SK-N-MC (cell line): ENCODE data around the gene KCTD16.

ENCODE experiments used
- DNase-seq: peaks from one replicate; pipeline ENCODE4 v3.0.0-alpha.2; 2011; ENCODE audit warnings: low read depth, low spot score
- H3K27ac ChIP-seq: fragments of 200-600 bp; sonication (generic); 2 replicates; pipeline ENCODE4 v1.5.1; 2016; ENCODE audit warnings: mixed run types
- H3K36me3 ChIP-seq: fragments of 200-600 bp; sonication (generic); 2 replicates; pipeline ENCODE4 v1.6.1; 2017; ENCODE audit warnings: antibody characterized with exemption, low read length, mixed read lengths; ENCODE audit not compliant: insufficient read depth
- H3K4me3 ChIP-seq: fragments of 200-600 bp; sonication (generic); 2 replicates; pipeline ENCODE4 v1.5.1; 2016
- H3K9ac ChIP-seq: fragments of 200-600 bp; sonication (generic); 2 replicates; pipeline ENCODE4 v1.8.0; 2017; ENCODE audit warnings: mixed run types, mixed read lengths; ENCODE audit not compliant: insufficient read length
- H3K9me3 ChIP-seq: fragments of 200-600 bp; sonication (generic); 2 replicates; pipeline ENCODE4 v1.6.1; 2017; ENCODE audit warnings: low read depth, mild to moderate bottlenecking, antibody characterized with exemption, low read length, moderate library complexity, mixed read lengths
- EZH2 ChIP-seq: fragments of 200-600 bp; sonication (generic); IDR thresholded peaks from one replicate; pipeline ENCODE4 v1.6.1; 2017; ENCODE audit warnings: antibody characterized with exemption
- FOXP2 ChIP-seq: optimal IDR thresholded peaks from 2 replicates; pipeline ENCODE3; 2011; ENCODE audit warnings: mild to moderate bottlenecking, moderate library complexity; ENCODE audit not compliant: insufficient read depth; ENCODE audit errors: extremely low read length, control extremely low read depth
- POLR2AphosphoS5 ChIP-seq: IDR thresholded peaks from 2 replicates; pipeline ENCODE4 v1.6.1; 2012; ENCODE audit warnings: mild to moderate bottlenecking, low read depth, low read length, borderline replicate concordance

Gene KCTD16

DNA sequence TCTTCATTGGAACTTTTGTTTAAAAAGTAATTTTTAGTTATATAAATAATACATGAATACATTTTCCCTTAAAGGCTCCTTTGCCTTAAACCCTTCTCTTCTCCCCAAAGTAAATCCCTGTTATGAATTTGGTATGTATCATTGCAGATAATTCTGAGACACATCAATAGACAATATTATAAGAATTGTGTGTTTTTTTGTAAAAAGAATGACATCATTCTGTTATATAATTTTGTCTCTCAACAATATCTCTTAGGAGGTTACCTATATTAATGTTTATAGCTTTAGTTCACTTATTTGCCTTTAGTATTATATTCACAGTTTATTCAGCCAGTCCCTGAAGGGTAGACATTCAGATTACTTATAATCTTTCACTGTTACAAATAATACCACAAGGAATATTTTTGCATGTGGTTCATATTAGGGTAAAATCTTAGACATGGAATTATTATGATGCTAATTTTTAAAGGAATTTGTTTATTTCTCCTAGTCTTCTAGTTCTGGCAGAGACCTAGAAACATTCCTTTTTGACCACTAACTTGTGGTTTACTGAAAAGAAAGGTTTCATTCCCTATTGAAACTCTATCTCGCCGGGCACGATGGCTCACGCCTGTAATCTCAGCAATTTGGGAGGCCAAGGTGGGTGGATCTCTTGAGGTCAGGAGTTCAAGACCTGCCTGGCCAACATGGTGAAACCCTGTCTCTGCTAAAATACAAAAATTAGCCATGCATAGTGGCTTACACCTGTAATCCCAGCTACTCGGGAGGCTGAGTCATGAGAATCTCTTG lies 105.6 kb downstream of the KCTD16 start:
- H3K9me3 ChIP-seq: no peaks in the 10 kb centered on the region
- H3K9ac ChIP-seq: no peak overlapping the region
- no peaks in the 10 kb centered on the region for H3K36me3 ChIP-seq
- TF ChIP-seq FOXP2: no peak
- TF ChIP-seq POLR2AphosphoS5: no peak
- no peak for TF ChIP-seq EZH2
- no peak for DNase-seq
- H3K4me3 ChIP-seq: no peak overlapping the region
- no peak overlapping the region for H3K27ac ChIP-seq

DNA sequence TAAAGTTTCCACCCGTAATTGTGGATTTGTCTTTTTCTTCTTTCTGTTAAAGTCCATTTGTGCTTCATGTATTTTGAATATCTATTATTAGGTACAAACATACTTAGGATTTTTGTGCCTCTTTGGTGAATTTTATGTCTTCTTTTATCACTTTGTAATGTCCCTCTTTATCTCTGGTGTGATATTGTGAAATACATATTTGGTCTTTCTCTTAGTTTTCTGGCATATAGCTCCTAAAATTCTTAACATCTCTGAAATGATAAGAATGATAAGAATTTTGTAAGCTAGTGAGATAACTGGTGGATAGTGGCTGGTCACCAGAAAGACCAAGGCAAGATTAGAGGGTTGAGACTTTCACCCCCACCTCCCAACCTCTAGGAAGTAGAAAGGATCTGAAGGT lies 111.1 kb downstream of the KCTD16 start:
- TF ChIP-seq FOXP2 (no peak), EZH2 (no peak), POLR2AphosphoS5 (no peak)
- Histone ChIP-seq H3K4me3 (no peak overlapping the region), H3K9ac (no peak overlapping the region), H3K27ac (no peak overlapping the region), H3K9me3 (no peaks in the 10 kb centered on the region), H3K36me3 (no peaks in the 10 kb centered on the region)
- DNase-seq: no peak

DNA sequence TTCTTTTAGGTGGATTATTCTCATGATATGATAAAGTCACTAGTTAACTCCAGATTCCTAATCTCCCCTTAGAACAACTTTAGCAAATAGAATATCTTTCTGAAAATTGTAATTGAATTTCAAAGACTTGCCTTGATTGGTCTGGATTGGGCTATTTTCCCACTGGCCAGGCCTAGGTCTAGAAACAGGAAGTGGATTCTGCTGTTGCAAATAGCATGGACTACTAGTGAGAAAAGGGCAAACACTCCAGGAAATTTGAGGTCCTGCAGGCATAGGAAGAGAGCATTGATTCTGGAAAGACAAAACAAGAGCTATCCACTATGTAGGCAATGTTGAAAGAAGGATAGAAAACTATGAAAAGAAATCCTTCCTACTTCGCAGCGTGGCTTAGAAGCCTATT lies 113.4 kb downstream of the KCTD16 start:
- no peak for TF ChIP-seq EZH2
- TF ChIP-seq FOXP2: no peak
- no peak for TF ChIP-seq POLR2AphosphoS5

DNA sequence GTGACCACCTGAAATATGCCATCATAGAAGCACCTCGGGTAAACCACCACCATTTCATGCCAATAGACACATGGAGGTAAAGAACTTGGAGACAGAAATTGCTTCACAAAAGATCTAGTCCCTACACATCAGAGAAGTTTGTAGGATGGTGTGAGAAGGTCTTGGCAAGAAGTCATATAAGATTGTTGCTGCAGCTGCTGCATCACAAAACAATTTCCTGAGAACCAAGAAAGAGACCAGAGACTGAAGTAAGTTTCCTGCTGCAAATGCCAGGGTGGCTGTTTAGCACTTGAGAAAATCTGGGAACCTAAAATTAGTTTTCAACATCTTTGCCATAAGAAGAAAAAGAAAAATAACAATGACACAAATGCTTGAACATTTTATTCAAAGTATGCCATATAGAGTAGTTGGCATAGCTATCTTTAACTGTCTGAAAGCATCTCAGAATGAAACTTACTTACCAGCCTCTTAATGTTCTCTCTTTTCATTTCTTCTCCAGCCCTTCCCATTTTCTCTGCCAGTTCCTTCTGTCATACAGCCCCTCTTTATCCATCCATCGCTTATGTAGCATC lies 114.3 kb downstream of the KCTD16 start:
- H3K27ac ChIP-seq: no peak overlapping the region
- no peak for DNase-seq
- no peak overlapping the region for H3K9ac ChIP-seq
- no peak for TF ChIP-seq EZH2
- no peak for TF ChIP-seq POLR2AphosphoS5
- TF ChIP-seq FOXP2: no peak
- H3K36me3 ChIP-seq: no peaks in the 10 kb centered on the region
- no peak overlapping the region for H3K4me3 ChIP-seq
- H3K9me3 ChIP-seq: no peaks in the 10 kb centered on the region

More for the DNA sequence above, 113.4 kb downstream of the KCTD16 start:
- no peak overlapping the region for H3K9ac ChIP-seq
- H3K27ac ChIP-seq: no peak overlapping the region
- DNase-seq: no peak
- H3K36me3 ChIP-seq: no peaks in the 10 kb centered on the region
- H3K4me3 ChIP-seq: no peak overlapping the region
- H3K9me3 ChIP-seq: no peaks in the 10 kb centered on the region

DNA sequence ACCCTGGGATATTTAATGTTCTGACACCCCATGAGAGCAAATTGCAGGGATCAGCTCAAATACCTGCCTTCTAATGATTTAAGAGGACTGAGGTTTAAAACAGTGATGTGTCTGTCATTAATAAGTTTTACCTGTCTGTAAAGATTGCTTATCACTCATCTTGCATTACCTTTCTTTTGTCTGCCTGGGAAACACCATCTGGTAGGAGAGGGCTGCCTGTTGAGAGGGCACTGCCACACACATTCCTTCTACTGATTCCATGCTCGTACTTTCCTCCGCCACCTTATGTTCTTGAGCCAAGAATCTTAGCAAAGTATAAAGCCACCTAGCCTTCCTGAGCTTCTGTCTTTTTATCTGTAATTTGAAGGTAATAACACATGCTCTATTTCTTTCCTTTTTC lies 118.6 kb downstream of the KCTD16 start:
- Histone ChIP-seq H3K9ac (no peak overlapping the region), H3K4me3 (no peak overlapping the region), H3K9me3 (no peaks in the 10 kb centered on the region), H3K27ac (no peak overlapping the region), H3K36me3 (no peaks in the 10 kb centered on the region)
- TF ChIP-seq EZH2 (no peak), FOXP2 (no peak), POLR2AphosphoS5 (no peak)
- no peak for DNase-seq

DNA sequence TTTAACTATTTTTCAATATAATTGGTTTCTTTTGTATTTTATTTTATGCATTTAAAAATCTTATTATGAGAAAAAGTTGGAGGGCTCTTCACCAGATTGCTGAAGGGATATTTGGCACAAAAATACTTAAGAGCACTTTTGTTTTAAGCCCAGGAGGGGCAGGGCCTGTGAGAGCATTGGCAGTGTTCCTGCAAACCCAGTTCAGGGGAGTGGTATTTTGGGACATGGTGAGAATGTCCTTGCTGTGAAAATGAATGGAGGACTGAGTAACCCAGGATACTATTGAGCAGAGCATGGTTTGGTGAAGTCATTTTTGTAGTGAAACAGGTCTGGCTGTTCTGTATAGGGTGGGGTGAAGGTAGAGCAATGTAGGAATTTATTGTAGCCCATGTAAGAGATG lies 121.4 kb downstream of the KCTD16 start:
- DNase-seq: no peak
- Histone ChIP-seq H3K27ac (no peak overlapping the region), H3K9ac (no peak overlapping the region), H3K4me3 (no peak overlapping the region), H3K9me3 (no peaks in the 10 kb centered on the region), H3K36me3 (no peaks in the 10 kb centered on the region)
- TF ChIP-seq POLR2AphosphoS5 (no peak), FOXP2 (no peak), EZH2 (no peak)

DNA sequence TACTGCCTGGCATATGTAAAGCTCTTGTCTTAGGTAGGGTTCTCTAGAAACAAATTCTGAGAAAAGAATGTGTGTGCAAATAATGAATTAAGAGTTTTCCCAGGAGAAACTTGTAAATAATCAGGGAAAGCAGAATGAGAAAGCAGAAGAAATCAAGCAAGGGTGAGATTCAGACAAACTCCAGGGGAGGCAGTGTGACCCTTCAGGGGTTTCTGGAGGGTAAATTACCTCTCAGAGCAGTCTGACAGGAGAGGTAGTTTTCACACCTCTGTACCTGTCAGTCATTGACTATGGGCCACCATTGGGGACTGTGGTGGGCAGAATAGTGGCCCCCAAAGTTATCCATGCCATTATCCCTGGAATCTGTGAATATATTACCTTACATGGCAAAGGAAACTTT lies 124.6 kb downstream of the KCTD16 start:
- Histone ChIP-seq H3K9me3 (no peaks in the 10 kb centered on the region), H3K36me3 (no peaks in the 10 kb centered on the region), H3K4me3 (no peak overlapping the region), H3K27ac (no peak overlapping the region), H3K9ac (no peak overlapping the region)
- DNase-seq: no peak
- no peak for TF ChIP-seq POLR2AphosphoS5
- no peak for TF ChIP-seq FOXP2
- no peak for TF ChIP-seq EZH2

DNA sequence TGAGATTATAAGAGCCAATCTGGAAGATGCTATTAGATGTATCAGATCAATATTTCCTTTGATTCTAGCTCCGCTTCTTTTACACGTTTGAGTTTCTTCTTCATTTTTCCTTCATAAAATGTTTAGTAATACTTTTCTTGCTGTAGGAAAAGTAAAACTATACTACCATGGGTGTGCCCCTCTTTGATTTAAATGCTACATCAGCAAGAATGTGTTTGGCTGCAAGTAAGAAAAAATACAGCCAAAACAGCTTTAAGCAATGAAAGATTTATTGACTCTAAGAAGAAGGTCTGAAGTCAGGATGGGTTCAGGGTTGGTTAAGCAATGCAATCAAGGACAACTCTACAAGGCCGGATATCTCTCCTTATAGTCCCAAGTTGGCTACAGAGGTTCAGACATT lies 126.4 kb downstream of the KCTD16 start:
- no peak overlapping the region for H3K9ac ChIP-seq
- H3K27ac ChIP-seq: no peak overlapping the region
- H3K9me3 ChIP-seq: no peaks in the 10 kb centered on the region
- TF ChIP-seq EZH2: no peak
- TF ChIP-seq POLR2AphosphoS5: no peak
- TF ChIP-seq FOXP2: no peak
- no peak overlapping the region for H3K4me3 ChIP-seq
- H3K36me3 ChIP-seq: no peaks in the 10 kb centered on the region
- no peak for DNase-seq

DNA sequence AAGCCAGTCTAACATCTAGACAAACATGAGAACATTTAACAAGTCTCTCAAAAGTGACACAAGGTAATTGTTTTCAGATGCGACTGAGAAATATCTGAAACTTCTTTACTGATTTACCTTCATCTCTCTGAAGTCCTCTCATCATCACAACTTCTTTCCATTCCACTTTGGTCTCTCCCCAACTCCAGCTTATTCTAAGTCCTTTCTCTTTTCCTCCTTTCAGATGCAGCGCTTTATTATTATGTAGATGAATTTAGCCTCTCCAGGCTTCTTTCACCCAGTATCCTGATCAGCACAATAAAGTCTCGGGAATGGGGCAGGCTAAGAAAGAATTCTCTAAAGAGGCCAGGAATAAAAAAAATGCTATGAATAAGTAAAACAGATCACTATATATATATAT lies 128.0 kb downstream of the KCTD16 start:
- Histone ChIP-seq H3K36me3 (no peaks in the 10 kb centered on the region), H3K4me3 (no peak overlapping the region), H3K9ac (no peak overlapping the region), H3K9me3 (no peaks in the 10 kb centered on the region), H3K27ac (no peak overlapping the region)
- no peak for DNase-seq
- TF ChIP-seq POLR2AphosphoS5: no peak
- TF ChIP-seq FOXP2: no peak
- TF ChIP-seq EZH2: no peak

DNA sequence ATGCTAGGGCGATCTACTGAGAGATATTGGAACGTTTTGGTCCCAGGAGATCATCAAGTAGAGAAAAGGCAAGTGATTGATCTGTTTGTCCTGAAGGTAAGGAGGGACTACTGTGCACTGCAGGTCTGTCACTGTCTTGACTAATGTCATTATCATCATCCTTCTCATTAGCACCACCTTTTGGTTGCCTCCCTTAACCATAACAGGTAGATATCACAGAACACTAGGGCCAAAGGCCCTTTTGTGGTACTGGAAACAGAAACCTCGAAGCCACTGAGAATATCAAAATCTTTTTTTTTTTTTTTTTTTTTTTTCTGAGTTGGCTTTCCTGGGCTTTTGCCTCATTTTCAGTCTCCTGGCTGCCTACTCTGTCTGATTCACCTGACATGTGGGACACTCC lies 134.0 kb downstream of the KCTD16 start:
- Histone ChIP-seq H3K36me3 (no peaks in the 10 kb centered on the region), H3K4me3 (no peak overlapping the region), H3K27ac (no peak overlapping the region), H3K9ac (no peak overlapping the region), H3K9me3 (no peaks in the 10 kb centered on the region)
- no peak for TF ChIP-seq EZH2
- no peak for DNase-seq
